ENCODE results near the gene B3GAT3. TPM values are rescaled to one million over a fixed set of nuclear protein-coding genes. Genes with fewer than 3 reads are reported as not detected.
A peak's percentile ranks its signal among the peaks of the same experiment; 100 is the strongest.

B3GAT3 gene
- total RNA-seq, 4 donors from 2014 or later = 8.6 to 17.2 (median 12.9) TPM

DNA sequence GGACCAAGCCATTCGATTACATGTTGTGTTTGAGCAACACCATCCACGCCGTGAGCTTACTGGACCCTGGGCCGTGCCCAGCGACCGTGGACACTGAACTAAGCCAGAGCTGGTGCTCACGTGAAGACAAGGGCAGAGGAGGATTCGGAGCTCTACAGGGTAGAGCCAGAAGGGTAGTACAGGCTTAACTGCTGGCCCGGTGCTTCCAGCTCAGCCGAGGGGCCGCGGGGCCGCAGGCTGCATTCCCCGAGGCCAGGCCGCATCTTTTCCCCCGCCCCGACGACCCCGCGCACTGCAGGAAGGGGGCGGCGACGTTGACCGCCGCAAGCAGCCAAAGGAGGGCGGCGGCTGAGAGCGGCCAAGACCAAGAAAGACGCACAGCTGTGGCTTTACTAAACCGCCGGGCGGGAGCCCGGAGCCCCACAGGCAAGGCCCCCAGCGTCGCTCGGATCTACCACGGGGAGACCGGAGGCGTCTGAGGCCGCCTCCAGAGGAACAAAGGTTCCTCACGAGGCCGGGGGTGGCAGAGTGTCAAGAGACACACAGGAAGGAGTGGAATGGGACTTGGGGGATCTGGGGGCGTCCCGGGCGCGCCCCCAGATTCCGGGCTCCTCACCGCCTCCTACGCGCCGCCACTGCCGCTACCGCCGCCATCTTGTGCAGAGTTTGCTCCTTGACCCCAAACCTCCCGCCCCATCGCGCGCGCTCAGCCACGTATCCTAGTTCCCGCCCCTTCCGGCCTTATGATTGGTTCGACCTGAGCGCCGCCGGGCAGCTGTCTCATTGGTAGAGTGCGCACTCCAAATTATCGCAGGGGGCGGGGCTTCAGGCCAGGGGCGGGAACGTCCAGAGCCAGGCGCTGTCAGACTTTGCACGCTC, 24.4 kb upstream of the B3GAT3 start, which contains the start of gene GANAB:
Gene GANAB, minus strand, starts transcription at position 668 of the 879 bp plus-strand sequence. Its CDS starts 14 bp downstream, at position 654.
- TF ChIP-seq, protein P1, sequence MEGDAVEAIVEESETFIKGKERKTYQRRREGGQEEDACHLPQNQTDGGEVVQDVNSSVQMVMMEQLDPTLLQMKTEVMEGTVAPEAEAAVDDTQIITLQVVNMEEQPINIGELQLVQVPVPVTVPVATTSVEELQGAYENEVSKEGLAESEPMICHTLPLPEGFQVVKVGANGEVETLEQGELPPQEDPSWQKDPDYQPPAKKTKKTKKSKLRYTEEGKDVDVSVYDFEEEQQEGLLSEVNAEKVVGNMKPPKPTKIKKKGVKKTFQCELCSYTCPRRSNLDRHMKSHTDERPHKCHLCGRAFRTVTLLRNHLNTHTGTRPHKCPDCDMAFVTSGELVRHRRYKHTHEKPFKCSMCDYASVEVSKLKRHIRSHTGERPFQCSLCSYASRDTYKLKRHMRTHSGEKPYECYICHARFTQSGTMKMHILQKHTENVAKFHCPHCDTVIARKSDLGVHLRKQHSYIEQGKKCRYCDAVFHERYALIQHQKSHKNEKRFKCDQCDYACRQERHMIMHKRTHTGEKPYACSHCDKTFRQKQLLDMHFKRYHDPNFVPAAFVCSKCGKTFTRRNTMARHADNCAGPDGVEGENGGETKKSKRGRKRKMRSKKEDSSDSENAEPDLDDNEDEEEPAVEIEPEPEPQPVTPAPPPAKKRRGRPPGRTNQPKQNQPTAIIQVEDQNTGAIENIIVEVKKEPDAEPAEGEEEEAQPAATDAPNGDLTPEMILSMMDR (IDR thresholded peaks at IDR 0.05) = no peak
- TF ChIP-seq POLR2A (IDR thresholded peaks at IDR 0.05) = peak in 3 of 4 donors; percentile 71 to 82 (median 74)
- Histone ChIP-seq H3K4me1 (peaks cover 18 to 44% (median 20%) of the 10 kb centered on the region in 3 donors), H3K27me3 (no peaks in the 10 kb centered on the region), H3K27ac (peak within 1 kb of the TSS; percentile 92 to 96 (median 94)), H3K36me3 (peaks cover 0 to 67% (median 30%) of the 10 kb centered on the region in 3 donors), H3K4me3 (peak within 1 kb of the TSS; percentile 76 to 96 (median 94)), H3K9me3 (no peaks in the 10 kb centered on the region)
- 0% methylated on average over 11 to 37 of the region's 73 CpGs for WGBS, 2 donors
- DNase-seq = peak; percentile 98
- intact Hi-C loops (cut with DNase I) = no loop called here

DNA sequence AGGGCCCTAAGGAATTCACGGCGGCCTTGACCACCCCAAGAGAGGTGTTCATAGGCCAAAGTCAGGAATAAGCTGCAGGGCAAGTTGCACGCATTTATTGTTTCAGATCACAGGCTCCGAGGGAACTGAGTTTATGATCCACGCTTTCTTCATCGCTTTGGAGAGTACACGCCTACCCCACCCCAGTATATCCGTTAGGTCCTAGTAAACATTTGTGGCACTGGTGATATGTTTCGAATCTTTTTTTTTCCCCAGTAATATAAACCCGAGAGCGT, 23.8 kb upstream of the B3GAT3 start:
- Histone ChIP-seq H3K9me3 (no peaks in the 10 kb centered on the region), H3K27ac (peak overlapping the region; percentile 92 to 96 (median 94)), H3K4me1 (peaks cover 18 to 39% (median 20%) of the 10 kb centered on the region in 3 donors), H3K27me3 (no peaks in the 10 kb centered on the region), H3K4me3 (peak overlapping the region; percentile 76 to 96 (median 94)), H3K36me3 (peaks cover 0 to 67% (median 30%) of the 10 kb centered on the region in 3 donors)
- TF ChIP-seq, protein P1 (IDR thresholded peaks at IDR 0.05) = no peak
- no peak for TF ChIP-seq POLR2A (IDR thresholded peaks at IDR 0.05)
- no peak for DNase-seq
- 13 to 15% methylated on average over 11 of the region's 11 CpGs for WGBS, 2 donors
- intact Hi-C loops (cut with DNase I) = no loop called here

DNA sequence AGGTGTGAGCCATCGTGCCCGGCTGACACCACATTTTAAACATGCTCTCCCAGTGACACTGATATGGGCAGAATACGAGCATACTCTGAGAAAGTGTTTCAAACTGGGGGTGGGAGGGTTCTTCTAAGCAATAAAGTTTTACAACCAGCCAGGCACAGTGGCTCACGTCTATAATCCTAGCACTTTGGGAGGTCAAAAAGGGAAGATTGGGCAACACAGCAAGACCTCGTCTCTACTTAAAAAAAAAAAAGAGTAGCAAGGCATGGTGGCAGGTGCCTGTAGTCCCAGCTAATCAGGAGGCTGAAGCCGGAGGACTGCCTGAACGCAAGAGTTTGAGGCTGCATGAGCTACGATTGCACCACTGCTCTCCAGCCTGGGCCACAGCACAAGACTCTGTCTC, 22.4 kb upstream of the B3GAT3 start:
- Histone ChIP-seq H3K4me3 (no peak overlapping the region), H3K27ac (no peak overlapping the region), H3K27me3 (no peaks in the 10 kb centered on the region), H3K36me3 (peaks cover 0 to 61% (median 24%) of the 10 kb centered on the region in 3 donors), H3K9me3 (no peaks in the 10 kb centered on the region), H3K4me1 (peaks cover 18 to 43% (median 20%) of the 10 kb centered on the region in 3 donors)
- 79 to 89% methylated on average over 6 of the region's 8 CpGs for WGBS, 2 donors
- TF ChIP-seq, protein P1 (IDR thresholded peaks at IDR 0.05) = no peak
- no peak for TF ChIP-seq POLR2A (IDR thresholded peaks at IDR 0.05)
- DNase-seq = no peak
- intact Hi-C loops (cut with DNase I) = no loop called here

DNA sequence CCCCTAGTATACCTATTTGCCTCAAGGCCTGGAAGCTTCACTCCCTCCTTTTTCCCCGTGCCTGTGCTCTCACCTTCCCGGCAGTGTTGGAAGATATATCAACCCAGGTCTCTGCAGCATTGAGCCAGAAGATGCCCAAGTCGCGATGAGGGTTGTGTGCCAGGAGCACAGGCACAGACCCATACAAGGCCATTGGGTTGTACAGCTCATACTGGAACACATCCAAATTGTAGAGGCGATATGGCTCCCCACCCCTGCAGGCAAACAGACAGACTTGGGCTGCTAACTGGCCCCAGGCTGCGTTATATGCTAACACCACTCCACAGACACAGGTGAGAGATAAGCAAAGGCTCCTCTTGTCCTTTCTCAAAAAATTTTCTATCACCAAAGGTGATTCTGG, 10.7 kb upstream of the B3GAT3 start:
- TF ChIP-seq POLR2A (IDR thresholded peaks at IDR 0.05) = no peak
- TF ChIP-seq, protein P1 (IDR thresholded peaks at IDR 0.05) = no peak
- Histone ChIP-seq H3K27ac (no peak overlapping the region), H3K9me3 (no peaks in the 10 kb centered on the region), H3K36me3 (peaks cover 41 to 100% (median 73%) of the 10 kb centered on the region in 3 donors), H3K27me3 (no peaks in the 10 kb centered on the region), H3K4me1 (no peaks in the 10 kb centered on the region), H3K4me3 (no peak overlapping the region)
- no peak for DNase-seq
- intact Hi-C loops (cut with DNase I) = no loop called here
- WGBS, 2 donors = 83 to 93% methylated on average over 2 to 4 of the region's 6 CpGs

DNA sequence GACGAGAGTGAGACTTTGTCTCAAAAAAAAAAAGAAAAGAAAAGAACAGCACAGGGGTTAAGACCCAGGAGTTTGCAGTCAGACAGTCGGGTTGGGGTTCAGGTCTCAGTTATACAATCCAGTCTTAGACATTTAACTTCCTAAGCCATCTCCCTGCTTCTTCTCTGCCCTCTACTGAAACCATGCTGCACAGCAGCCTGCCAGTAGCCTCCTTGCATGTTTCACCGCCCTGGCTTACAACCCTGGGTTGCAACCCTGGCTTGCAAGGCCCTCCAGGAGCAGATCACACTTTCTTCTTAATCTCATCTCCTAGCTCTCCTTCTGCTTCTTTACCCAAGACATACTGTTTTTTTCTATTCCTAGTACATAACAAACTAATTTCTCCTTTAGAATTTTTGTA, 5.9 kb upstream of the B3GAT3 start:
- WGBS, 2 donors = 65 to 82% methylated on average over 3 of the region's 3 CpGs
- intact Hi-C loops (cut with DNase I) = no loop called here
- H3K36me3 ChIP-seq = peaks cover 43 to 84% (median 68%) of the 10 kb centered on the region in 3 donors

More for the DNA sequence above, 5.9 kb upstream of the B3GAT3 start:
- TF ChIP-seq POLR2A (IDR thresholded peaks at IDR 0.05) = no peak
- TF ChIP-seq, protein P1 (IDR thresholded peaks at IDR 0.05) = peak in 1 of 6 experiments; percentile 20
- no peak overlapping the region for H3K4me3 ChIP-seq
- H3K27ac ChIP-seq = no peak overlapping the region
- H3K27me3 ChIP-seq = no peaks in the 10 kb centered on the region
- peaks cover 0 to under 1% (median 0%) of the 10 kb centered on the region in 3 donors for H3K4me1 ChIP-seq
- DNase-seq = no peak
- H3K9me3 ChIP-seq = no peaks in the 10 kb centered on the region
